ENCODE measurements around the gene PTPRN2. TPM values are rescaled to one million over a fixed set of nuclear protein-coding genes. Genes with fewer than 3 reads are reported as not detected.

PTPRN2 gene
- total RNA-seq, 1 donor from 2014 or later, result 7.8 TPM

DNA sequence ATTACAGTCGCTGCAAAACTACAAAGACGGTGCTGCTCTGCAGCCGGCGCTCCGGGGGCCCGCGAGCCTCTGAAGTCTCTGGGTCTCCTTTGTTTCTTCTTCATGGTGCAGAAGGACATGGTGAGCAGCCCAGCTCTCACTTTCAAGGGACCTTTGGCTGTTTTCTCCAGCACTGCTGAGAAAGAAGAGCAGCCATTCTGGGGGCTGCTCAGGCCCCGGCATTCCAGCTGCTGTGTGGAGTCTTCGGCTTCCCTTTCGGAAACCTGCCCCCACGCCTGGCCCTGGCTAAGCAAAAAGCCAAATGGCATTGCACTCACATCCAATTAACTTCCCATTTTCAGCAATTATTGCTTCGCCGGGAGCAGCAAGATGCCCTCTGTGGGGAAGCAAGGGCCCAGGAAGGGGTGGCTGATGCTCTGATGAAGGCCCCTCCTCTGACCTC is 555.7 kb downstream of the PTPRN2 start:
- DNase-seq (ENCODE audit: low spot score), result no peak

DNA sequence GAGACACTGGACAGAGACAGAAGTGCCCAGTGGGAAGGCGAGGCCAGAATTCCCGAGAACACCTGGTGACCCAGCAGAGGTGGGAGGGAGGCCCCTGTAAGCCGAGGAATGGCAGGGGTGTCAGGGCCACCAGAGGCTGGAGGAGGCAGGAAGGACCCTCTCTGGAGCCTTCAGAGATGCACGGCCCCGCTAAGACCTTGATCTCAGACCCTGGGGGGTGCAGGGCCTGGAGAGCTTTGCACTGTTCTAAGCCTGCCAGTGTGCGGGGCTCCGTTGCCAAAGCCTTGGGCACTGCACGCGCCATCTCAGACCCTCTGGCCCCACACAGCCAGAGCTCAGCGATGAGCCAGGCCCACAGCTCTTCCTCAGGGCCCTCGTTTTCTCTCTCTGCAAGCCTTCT is 557.1 kb downstream of the PTPRN2 start:
- no peak for DNase-seq (ENCODE audit: low spot score)

DNA sequence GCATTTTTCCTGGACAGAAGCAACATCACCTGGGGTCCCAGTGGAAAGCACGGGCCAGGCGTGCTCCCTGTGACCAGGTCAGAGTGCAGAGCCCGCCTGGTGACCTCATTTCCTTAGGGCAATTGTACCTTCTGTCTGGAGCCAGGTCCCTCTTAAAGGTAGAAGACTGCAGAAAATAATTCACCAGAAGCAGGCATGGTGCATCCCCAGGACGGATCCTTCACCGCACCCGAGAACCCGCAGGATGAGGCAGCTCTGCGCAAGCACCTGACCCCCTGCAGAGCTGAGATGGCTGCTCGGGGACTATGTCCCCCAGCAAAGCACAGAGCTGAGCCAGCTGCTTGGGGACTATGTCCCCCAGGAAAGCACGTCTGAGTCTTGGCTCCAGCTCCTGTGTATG is 557.6 kb downstream of the PTPRN2 start:
- DNase-seq (ENCODE audit: low spot score), result no peak

DNA sequence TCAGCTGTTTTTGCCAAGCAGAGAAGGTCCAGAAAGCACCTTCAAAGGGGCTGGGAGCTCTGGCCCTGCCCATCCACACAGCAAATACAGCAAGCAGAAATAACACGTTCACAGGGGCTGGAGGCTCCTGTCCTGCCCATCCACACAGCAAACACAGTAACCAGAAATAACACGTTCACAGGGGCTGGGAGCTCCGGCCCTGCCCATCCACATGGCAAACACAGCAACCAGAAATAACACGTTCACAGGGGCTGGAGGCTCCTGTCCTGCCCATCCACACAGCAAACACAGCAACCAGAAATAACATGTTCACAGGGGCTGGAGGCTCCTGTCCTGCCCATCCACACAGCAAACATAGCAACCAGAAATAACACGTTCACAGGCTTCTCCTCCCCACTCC is 558.1 kb downstream of the PTPRN2 start:
- no peak for DNase-seq (ENCODE audit: low spot score)

DNA sequence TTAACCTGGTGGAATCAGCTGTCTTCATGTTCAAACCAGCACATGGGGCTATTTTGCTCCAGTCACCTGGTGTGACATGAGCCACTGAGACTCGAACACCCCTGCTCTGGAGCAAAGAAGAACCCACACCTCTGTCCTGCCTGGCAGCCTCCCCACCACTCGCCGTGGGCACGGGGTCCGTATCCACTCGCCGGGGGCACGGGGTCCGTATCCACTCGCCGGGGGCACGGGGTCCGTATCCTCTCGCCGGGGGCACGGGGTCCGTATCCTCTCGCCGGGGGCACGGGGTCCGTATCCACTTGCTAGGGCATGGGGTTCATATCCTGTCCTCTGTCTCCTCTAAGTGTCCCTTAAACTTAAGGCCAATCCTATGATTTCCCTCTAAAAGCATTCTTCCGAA is 558.7 kb downstream of the PTPRN2 start:
- no peak for DNase-seq (ENCODE audit: low spot score)

DNA sequence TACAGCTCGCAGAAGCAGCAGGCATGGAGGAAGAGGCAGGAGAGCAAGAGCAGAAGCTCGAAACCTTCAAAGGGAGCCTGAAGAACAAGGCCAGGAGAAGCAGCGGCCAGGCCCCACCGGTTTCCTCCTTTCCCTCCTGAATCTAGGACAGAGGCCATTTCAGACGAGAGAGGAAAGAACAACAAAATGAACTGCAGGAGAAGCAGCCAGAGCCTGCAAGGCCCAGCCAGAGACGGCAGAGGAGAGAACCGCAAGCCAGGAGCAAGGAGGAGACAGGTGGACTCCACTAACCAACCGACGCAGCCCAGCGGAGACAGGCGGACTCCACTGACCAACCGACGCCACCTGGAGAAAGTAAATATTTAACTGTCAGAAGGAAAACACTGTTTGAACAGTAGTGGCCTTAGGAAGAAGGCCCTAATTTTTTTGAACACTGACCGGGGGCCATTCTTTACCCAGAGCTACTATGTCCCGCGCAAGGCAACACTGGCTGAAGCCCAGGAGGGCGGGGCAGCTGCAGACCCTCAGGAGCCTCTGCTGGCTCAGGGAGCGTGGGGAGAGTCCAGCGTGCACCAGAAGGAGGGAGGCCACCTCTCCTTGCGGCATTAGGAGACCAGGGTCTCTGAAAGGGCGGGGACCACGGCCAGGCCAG is 559.2 kb downstream of the PTPRN2 start:
- DNase-seq (ENCODE audit: low spot score), result no peak

DNA sequence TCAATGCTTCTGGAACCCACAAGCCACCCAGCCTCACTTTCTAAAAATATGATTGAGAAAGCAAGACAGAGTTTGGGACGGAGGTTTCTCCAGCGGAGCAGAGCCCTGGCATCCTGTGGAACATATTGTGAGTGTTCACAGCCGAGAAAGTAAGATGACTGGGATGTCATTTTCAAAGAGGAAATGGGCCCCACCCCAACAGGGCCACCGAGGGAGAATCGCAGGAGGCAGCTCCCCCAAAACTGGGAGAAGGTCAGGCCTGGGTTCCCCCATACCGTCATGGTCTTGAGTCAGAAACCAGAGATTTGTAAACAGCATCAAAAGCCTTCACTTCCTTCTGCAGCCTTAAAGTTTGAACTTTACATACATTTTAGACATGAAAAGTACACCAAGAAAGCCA is 560.0 kb downstream of the PTPRN2 start:
- DNase-seq (ENCODE audit: low spot score), result no peak

DNA sequence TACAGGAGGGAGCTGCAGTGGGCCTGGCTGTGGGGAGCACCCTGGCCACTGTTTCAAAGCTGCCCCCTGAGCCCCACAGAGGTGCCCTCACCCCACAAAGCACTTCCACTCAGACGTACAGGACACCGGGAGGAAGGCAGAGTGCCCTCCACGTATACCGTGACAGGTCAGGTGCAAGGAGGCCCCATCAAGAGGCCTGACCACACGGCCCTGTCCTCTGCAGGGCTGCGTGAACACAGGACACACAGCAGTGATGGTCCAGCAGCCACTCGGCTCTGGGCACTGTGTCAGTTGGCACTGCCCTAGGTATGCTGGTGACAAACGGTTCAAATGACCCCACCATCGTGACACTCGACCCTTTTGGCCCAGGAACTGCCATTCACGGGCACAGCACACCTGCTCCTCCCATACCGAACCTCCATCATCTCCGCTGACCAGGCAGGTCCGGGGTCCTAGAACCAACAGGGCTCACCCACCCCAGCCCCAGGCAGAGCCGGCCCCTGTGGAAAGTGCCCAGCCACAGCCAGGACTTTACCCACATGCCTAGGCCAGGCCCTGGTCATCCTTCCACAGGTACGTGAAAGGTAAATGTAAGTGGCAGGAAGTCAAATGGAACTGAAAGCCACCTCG is 560.9 kb downstream of the PTPRN2 start:
- DNase-seq (ENCODE audit: low spot score), result no peak

DNA sequence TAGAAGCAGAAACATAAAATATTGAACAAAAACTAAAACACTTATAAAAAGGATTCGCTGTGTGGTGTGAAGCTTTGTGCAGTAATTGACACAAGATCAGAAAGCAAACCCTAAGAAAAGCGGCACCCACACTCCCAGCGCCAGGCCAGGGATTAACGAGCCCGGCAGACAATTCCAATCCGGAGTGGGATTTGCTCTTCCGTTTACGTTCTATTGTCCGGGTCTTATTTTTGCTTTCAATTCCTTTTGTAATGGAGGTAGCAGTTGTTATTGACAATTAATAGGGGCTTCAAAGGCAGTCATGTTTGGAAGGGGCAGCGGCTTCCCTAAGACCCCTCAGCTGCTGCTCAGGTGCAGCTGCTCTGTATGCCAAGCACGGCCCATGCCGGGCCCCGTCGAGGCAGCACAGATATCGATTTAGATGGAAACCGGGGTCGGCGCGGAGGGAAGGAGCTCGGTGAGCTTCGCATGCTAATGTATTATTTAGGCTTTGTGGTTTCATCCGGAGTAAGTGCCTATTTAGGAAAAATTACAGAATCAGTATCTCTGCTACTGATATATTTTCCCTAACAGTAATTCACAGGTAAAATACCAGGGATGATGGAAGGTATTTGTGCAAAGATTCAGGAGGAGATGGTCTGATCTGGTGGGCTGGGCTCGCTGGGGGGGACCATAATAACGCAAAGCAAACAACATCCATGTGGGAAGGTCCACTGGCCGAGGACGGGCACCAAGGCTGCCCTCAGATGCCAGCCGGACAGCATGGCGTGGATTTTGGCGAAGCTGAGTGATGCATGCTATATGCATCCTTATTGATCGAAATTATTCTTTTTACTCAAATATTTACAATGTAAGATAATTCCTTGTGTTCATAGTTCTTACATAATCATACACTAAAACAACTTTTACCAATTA is 561.7 kb downstream of the PTPRN2 start:
- no peak for DNase-seq (ENCODE audit: low spot score)

DNA sequence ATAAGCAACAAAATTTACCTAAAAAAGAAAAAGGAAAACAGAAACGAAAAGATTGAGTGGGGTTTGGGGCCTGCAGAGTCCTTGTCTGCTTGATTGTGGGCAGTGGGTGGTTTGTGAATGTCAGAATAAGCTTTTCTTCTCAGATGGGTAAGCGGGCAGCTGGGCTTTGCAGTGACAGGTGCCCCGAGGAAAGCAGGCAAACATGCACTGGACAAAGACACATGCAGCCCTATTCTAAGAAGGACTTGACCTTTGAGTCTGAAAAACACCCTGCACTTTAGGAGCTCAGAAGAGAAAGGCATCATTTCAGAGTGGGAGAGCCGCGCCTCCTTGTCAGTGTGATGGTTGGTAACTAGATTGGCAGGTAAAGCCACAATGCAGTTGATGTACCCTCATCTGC is 562.7 kb downstream of the PTPRN2 start:
- no peak for DNase-seq (ENCODE audit: low spot score)

DNA sequence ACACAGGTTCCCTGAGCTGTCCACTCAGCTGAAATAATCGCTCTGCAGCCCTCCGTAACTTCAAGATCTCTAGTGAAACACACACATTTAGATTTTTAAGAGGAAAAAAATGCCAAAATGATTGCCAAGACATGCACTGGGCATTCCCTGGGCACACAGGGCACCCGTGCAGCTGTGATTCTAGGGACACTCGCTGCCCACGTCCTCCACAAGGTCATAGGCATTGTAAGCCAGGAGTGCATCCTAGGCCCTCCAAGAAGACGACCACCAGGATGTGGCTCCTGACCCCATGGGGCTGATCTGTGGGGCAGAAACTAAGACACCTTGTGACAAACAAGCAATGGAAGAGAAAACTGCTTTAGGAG is 563.3 kb downstream of the PTPRN2 start:
- DNase-seq (ENCODE audit: low spot score), result no peak

DNA sequence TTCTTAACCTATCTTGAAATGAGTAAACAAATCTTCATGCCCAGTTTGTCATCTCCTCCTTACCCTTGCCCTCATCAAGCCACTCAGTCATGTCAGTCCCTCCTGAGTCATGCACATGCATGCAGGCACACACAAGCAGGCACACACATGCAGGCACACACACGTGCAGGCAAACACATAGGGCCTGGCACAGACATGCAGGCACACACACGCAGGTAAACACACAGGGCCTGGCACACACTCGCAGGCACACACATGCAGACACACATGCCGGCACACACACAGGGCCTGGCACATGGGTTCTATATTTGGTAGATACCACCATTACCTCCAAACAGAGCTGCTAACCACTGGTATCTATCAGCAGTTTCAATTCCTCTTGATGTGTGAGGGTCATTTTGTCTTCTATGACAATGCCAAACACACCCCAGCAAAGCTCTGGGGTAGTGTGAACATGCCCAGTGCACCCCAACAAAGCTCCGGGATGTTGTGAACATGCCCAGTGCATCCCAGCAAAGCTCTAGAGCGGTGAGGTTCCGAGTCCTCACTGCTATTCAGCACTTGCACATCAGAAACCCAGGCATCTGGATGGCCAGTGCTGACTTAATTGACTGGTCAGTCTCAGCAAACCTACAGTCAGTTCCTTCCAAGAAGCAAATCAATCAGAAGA is 563.8 kb downstream of the PTPRN2 start:
- DNase-seq (ENCODE audit: low spot score), result no peak

DNA sequence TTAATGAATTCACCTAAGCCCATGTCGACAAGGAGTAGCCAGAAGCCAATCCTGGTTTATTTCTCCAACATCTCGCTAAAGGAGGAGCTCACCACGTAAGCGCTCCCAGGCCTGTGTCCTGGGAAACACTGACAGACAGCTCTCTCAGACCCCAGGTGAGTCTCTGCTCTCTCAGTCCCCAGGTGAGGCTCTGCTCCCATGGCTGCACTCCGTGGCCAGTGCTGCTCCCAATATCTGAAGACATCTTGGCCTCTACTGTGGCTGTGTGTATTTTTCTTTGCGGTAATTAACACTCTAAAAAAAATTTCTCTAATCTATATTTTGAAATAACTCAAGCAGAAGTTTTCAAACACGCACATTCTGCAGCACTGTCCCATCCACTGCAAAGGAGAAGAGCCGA is 564.5 kb downstream of the PTPRN2 start:
- DNase-seq (ENCODE audit: low spot score), result no peak

DNA sequence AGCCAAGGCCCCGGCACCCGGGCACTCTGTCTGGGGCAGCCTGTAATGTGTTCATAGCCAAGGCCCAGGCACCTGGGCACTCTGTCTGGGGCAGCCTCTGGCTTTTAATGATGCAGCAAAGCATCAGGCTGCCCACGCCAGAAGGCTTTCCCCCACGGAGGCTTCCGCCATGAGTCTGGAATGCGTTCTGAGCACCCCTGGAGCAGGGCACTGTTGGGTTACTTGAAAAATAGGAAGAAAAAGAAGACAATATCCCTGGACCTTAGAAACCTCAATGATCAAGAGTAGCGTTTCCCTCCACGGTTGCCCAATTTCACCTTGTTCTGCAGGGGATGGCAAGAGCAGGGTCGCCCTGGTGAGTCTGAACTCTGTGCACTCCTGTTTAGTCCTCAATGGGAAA is 565.0 kb downstream of the PTPRN2 start:
- no peak for DNase-seq (ENCODE audit: low spot score)

DNA sequence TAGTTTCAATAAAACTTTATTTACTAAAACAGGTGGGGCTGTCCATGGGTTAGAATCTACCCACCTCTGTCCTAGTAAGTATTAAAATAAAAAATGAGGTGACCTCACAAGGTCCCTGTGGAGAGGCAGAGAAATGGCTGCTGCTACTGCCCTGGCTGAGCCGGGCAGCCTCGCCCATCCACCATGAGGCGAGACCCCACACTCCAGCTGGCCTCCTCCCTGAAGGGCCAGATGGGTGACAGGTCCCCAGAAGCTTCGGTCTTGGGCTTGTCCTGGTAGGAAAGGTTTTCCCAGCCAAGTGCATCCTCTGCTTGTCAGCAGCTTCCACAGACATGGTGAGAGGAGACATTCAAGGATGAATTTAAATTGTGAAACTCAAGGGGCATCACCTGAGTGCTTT is 565.8 kb downstream of the PTPRN2 start:
- DNase-seq (ENCODE audit: low spot score), result no peak

DNA sequence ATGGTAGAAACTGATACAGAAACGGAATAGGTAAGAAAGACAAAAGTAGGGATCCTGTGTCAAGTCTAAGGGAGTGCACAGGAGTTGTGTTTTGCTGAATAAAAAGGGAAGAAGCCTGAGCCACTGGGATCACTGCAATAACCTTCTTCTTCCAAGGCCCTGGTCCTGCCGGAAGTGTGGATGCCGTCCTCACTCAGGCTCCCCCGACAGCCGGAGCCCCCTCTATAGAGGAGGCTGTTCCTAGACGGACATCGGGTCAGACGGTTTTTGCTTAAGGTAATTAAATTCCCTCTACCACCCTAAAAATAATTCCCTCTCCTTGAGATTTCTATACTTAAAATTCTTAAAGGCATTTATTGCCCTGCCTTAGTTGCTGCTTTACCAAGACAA is 566.9 kb downstream of the PTPRN2 start:
- DNase-seq (ENCODE audit: low spot score), result no peak

DNA sequence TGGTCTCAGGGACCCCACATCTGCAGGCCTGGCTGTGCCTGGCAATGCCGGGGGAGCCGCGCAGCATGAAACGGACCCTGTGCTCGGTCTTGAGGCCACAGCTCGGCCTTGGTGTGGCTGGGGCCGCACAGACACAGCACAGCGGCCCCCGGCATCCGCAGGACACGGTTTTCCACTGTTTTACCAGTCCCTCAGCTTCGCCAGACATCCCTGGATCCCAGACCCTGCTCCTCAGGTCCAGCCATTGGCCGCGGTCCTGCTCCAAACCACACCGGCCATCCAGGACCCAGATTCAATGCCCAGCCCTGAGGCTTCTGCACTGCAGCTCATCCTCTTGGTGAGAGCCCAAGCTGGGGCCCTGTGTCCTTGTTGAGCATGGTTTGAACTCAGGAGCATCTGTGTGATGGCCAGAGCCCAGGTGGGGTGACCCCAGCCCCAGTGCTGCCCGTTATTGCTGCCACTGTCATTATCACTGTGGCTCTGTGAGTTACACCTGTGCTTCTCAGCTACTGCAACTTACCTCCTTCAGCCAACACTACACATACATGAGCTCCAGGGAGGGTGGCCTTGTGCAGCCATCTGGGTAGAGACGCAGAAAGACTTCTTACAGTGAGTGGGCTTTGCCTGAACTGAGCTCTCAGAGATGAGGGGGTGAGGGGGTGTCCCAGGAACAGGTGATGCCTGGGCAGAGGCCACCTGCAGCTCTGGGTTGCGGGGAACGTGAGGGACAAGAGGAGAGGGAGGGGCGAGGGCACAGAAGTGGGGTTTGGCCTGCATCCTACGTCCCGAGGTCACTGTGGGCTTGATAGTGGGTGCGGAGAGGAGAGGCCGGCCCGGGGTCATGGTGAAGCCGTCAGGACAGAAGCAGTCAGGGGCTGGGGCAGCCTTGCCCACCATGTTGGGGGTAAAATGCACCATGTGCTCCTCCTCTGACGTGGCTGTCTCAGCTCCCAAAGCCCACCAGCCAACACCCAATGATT is 567.6 kb downstream of the PTPRN2 start:
- no peak for DNase-seq (ENCODE audit: low spot score)

DNA sequence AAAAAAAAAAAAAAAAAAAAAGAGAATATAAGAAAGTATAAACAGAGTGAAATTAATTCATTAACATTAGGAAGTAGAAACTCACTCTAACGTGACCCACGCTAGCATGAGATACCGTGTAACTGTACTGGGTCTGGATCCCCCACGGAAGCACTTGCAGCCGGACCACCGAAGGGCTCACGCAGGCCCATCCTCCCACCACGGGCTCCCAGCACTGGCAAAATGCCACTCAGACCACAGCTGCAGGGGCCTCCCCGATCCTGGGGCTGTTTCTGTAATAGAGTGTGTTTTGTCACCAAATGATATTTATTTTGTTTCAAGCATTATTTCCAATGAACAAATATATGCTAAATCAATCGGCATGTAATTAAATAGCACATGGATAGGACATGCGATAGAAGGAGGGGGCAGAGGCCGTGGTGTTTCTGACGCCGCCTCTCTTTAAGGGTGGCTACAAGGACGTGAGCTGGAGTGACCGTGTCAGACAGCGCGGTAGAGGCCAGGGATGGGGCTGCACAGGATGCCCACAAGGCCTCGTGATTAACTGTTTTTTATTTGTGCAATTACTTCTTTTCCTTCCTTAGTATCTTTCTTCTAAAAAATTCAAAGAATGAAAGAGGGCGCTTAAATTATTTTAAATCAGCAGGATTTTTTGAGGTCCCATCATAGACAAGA is 568.5 kb downstream of the PTPRN2 start:
- no peak for DNase-seq (ENCODE audit: low spot score)

DNA sequence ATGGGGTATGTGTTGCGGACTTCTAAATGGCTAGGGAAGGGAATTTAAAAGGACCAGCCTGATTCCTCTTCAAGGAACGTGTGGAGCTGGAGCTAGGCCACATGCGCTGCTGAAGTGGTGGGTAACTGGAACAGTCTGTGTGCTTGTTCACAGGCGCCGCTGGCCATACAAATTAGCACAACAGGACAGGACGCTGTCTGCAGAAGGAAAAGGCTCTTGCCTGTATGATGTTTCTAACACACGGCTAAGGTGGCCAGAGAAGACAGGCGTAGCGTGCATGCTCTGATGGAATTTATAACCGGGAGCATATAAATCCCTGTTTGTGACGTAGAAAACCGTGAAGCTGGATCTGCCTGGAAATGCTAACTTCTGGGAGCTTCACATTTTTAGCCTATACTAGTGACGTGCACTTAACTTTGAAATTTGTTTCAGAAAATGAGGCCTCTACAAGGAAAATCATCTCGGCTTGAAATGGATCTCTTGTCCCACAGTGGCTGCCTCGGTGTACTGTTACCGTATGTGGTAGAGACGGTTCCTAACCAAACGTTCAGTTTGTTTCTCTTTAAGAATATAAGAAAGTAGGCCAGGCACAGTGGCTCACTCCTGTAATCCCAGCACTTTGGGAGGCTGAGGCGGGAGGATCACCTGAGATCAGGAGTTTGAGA is 569.4 kb downstream of the PTPRN2 start:
- no peak for DNase-seq (ENCODE audit: low spot score)
